SHP77 treated with DMSO at 0.1 percent for 48 hours (cell line): ENCODE data around the gene PUS3.
"Not testable (repeated sequence)": the region's sequence is repeated elsewhere in the genome, so short reads cannot be mapped to it uniquely, and the experiment has no call there.

Source experiments
- DNase-seq: peaks from one replicate; lab custom pipeline; 2025; lab: John Stamatoyannopoulos, UW

Gene PUS3

DNA sequence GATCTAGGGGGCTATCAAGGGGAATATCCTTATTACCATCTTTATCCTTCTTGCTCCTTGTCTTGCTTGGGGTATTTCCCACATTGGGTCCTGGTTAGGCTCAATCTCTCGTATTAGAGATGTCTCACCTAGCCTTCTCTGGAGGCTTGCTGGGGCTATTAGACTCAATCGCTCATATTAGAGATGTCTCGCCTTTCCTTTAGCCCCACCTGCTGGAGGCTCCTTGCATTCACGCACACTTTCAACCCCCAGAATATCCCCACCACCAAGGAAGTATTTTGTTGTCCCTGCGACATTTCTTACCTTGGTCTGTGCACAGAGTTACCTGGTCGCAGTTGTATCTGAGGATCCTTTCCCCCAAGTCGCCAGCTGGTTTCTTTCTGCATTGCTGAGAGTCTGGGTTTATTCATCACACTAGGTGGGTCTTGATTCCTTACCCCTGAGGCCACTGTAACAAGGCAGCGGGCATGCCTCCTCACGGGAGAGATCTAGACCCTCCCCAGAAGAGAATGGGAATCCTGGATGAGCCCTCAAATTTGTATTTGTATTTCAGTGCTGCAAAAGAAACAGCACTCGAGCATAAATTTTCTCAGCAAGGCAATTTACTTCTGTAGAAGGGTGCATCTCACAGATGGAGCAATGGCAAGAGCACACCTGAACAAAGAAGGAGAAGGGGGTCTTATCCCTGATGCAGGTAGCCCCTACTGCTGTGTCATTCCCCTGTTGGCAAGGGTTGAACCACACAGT is 31.4 kb downstream of the PUS3 start:
- peak; percentile 16 for DNase-seq

DNA sequence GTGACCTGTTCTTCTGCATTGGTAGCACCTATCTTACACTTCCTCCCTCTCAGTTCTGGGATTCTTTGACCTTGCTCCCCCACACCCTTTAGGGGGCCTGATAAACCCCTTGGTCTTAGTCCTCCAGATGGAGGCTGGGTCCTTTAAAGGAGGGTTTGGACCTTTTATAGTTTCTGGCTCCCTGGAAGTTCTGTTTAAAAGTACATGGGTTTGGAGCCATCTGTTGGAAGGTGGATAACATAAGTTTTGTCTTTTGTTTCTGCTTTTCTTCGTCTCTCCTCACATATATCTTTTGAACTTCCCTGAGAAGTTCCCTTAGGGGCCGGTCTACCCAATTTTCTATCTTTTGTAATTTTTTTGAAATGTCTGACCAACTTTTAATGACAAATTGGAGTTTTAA is 33.5 kb downstream of the PUS3 start:
- DNase-seq: no peak

DNA sequence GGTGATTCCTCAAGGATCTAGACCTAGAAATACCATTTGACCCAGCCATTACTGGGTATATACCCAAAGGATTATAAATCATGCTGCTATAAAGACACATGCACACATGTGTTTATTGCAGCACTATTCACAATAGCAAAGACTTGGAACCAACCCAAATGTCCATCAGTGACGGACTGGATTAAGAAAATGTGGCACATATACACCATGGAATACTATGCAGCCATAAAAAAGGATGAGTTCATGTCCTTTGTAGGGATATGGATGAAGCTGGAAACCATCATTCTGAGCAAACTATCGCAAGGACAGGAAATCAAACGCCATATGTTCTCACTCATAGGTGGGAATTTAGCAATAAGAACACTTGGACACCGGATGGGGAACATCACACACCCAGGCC is 37.7 kb downstream of the PUS3 start:
- DNase-seq: not testable (repeated sequence)

DNA sequence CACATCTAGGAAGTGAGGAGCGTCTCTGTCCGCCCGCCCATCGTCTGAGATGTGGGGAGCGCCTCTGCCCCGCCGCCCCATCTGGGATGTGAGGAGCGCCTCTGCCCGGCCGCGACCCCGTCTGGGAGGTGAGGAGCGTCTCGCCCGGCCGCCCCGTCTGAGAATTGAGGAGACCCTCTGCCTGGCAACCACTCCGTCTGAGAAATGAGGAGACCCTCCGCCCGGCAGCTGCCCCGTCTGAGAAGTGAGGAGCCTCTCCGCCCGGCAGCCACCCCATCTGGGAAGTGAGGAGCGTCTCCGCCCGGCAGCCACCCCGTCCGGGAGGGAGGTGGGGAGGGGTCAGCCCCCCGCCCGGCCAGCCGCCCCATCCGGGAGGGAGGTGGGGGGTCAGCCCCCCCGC is 40.2 kb downstream of the PUS3 start:
- DNase-seq: not testable (repeated sequence)

DNA sequence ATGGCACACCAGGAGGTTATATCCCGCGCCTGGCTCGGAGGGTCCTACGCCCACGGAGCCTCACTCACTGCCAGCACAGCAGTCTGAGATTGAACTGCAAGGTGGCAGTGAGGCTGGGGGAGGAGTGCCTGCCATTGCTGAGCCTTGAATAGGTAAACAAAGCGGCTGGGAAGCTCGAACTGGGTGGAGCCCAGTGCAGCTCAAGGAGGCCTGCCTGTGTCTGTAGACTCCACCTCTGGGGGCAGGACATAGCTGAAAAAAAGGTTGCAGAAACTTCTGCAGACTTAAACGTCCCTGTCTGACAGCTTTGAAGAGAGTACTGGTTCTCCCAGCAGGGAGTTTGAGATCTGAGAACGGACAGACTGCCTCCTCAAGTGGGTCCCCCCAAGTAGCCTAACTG is 45.3 kb downstream of the PUS3 start:
- DNase-seq: not testable (repeated sequence)

DNA sequence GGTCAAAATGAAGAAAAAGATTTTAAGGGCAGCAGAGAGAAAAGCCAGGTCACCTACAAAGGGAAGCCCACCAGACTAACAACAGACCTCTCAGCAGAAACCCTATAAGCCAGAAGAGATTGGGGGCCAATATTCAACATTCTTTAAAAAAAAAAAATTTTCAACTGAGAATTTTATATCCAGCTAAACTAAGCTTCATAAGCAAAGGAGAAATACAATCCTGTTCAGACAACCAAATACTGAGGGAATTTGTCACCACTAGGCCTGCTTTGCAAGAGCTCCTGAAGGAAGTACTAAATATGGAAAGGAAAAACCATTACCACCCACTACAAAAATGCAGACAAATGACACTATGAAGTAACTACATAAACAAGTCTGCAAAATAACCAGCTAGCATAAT is 56.8 kb downstream of the PUS3 start:
- DNase-seq: no peak
